AG09309 (cell line): ENCODE data around the gene NECAP2.
"Not testable (repeated sequence)": the region's sequence is repeated elsewhere in the genome, so short reads cannot be mapped to it uniquely, and the experiment has no call there.

Experiments used
- DNase-seq: peaks from one replicate; pipeline ENCODE4 v3.0.0-alpha.2; 2010; ENCODE audit warnings: low read depth
- H3K4me3 ChIP-seq: 2 replicates; pipeline ENCODE4 v1.5.1; 2011; ENCODE audit warnings: mild to moderate bottlenecking, low read depth, low read length, moderate library complexity; ENCODE audit not compliant: control insufficient read depth
- TF ChIP-seq, protein P1 (sequence below): IDR thresholded peaks from 2 replicates; pipeline ENCODE4 v1.5.1; 2011; ENCODE audit warnings: mild to moderate bottlenecking, low read depth, low read length, inconsistent platforms; ENCODE audit not compliant: insufficient read depth, control insufficient read depth; ENCODE audit errors: missing control alignments

NECAP2 gene

DNA sequence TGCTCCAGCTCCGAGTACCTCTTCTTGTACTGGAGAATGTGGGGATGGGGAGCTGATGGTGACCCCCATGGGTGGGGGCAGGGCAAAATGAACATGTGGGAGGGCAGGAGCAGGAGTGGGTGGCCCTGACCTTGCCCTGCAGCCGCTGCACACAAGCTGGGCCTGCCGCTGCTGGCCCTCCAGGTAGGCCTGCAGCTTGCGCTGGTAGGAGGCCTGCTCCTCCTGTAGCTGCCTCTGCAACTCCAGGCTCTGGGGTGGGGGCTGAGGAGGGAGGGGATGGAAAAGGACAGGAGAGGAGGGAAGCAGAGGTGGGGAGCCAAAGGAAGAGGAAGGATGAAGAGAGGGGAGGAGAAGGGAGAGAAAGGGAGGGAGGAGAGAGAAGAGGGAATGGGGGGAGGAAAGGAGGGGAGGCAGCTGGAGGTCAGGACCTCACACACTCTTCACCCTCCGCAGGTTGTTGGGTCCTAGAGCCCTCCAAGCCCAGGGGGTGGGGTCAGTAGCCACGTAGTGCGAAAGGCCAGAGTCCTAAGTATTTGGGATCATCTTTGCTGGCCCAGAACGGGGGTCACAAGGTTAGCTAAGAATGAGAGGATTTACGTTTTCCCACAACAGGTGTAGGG, 50.6 kb downstream of the NECAP2 start:
- no peak for DNase-seq
- H3K4me3 ChIP-seq, result no peak overlapping the region
- TF ChIP-seq, protein P1, sequence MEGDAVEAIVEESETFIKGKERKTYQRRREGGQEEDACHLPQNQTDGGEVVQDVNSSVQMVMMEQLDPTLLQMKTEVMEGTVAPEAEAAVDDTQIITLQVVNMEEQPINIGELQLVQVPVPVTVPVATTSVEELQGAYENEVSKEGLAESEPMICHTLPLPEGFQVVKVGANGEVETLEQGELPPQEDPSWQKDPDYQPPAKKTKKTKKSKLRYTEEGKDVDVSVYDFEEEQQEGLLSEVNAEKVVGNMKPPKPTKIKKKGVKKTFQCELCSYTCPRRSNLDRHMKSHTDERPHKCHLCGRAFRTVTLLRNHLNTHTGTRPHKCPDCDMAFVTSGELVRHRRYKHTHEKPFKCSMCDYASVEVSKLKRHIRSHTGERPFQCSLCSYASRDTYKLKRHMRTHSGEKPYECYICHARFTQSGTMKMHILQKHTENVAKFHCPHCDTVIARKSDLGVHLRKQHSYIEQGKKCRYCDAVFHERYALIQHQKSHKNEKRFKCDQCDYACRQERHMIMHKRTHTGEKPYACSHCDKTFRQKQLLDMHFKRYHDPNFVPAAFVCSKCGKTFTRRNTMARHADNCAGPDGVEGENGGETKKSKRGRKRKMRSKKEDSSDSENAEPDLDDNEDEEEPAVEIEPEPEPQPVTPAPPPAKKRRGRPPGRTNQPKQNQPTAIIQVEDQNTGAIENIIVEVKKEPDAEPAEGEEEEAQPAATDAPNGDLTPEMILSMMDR, result no peak

DNA sequence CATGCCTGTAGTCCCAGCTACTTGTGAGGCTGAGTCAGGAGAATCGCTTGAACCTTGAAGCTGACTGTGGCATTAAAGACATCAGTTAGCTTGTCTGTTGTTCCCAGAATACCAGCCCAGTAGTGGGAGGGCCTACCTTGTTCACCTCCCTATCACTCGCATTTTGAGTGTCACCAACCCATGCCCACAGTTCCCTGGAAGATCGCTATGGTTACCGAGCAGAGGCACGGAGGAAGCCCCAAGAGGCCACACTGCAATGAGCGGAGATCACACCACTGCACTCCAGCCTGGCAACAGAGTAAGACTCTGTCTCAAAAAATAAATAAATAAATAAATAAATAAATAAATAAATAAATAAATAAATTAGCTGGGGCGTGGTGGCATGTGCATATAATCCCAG, 52.4 kb downstream of the NECAP2 start:
- not testable (repeated sequence) for H3K4me3 ChIP-seq, DNase-seq

DNA sequence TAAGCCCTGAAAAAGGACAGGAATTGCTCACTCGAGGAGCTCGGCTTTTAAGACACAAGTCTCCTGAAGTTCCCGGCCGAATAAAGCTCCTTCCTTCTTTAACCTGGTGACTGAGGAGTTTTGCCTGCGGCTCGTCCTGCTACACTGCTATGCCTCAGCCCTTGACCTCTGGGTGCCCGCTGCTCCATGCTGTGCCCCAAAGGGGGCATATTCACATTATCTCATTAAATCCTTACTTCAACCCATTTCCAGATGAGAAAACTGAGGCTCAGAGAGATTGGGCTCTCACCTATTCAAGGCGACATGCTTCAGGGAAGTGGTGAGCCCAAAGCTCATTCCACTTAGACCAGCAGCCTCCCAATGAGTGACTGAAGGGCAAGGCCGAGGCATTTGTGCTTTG, 53.2 kb downstream of the NECAP2 start:
- not testable (repeated sequence) for DNase-seq, H3K4me3 ChIP-seq

DNA sequence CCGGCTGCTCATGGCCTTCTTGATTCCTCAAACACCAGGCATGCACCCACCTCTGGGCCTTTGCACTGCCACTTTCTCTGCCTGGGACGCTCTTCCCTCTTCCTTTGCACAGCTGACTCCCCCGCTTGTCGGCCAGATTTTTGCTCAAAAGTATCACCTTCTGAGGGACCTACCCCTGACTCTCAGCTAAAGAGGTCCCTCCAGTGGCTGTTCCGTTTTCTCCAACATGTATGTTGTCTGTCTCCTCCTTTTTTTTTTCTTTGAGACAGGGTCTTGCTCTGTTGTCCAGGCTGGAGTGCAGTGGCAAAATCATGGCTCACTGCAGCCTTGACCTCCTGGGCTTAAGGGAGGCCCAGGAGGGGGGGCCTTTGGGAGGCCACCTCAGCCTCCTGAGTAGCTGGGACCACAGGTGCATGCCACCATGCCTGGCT, 57.0 kb downstream of the NECAP2 start:
- not testable (repeated sequence) for H3K4me3 ChIP-seq, DNase-seq

DNA sequence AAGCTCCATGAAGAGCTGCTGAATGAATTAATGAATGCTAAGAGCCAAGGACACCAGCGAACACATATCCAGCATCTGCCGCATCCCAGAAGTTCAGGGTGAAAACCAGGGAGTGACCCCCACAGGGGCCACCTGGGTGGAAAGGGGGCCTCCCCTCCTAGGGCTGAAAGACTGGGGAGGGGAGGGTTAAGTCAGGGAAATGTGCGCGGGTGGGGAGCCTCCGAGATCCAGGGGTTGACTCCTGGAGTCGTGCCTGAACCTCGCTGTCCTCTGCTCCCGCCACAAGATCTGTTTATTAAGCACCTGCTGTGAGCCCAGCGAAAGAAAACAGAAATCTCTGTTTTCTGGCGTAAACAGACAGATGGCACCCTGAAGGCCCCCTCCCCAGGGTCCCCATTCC, 57.5 kb downstream of the NECAP2 start:
- peak overlapping the region; percentile 77 for H3K4me3 ChIP-seq
- not testable (repeated sequence) for DNase-seq

DNA sequence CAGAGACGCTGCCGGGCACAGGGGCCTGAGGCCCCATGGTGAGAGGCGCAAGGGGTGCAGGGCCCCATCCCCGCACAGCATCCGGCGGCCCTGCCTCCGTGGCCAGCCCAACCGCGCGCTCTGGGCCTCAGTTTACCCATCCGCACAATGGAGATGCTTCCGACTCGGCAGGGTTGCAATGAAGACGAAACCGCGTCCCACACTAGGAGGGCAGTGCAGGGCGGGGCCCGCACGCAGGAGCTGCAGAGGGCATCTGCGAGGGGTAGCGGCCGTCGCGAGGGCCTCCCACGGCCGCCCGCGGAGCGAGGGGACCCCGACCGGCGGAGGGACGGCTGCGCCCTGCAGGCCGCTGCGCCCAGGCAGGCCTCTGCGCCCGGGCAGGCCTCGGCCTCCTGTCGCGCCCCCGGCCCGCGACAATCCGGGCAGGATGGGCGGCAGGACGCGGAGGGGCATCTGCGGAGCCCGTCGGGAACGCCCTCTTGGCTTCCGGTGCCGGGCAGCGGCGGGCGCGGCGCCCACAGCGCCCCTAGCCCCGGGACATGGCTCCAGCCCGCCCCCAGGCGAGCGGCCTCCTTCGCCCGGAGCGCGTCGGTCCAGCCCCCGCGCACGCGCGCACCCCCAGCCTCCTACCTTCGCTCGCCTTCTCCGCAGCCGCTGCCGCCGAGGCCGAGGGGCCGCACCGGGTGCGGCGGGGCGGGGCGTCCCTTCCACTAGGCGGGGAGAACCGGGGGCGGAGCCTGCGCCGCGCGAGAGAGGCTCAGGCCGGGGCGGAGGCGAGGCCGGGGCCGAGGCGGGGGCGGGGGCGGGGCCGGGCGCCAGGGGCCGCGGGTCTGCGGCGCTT, 58.3 kb downstream of the NECAP2 start:
- DNase-seq, result peak; percentile 20
- H3K4me3 ChIP-seq, result peak overlapping the region; percentile 77
- TF ChIP-seq, protein P1, result no peak

DNA sequence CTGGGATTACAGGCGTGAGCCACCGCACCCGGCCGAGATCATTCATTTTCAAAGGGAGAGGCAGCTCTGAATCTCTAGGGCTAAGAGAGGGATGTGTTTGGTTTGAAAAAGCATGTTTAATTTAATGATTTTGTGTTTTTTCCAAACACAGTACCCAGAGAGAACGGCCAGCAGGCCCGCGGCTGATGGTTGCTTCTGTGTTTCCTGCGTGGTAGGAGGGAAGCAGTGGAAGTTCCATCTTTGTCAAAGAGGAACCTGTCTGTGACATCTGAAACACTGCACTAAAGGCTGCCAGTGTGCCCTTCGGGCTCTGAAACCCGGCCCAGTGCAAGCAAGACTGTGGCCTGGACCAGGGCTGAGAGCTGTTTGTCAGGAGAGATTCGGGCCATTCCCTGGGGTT, 59.9 kb downstream of the NECAP2 start:
- not testable (repeated sequence) for DNase-seq, H3K4me3 ChIP-seq

DNA sequence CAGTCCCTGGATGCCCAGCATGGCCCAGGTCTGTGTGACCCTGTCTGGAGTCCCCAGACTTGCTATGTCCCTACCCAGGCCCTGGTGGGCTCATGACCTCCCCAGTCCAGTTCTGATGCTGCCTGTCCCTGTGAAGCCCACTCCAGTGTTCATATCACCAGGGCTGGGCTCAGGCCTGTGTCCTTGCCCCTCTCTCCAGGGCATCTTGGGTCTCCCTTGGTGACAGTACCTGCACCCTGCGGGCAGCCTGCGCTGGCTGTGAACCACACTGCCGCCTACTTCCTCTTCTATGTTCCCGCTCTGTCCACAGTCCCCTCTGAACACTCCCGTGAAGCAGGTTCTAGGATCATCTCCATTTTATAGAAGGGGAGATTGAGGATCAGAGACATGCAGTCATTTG, 60.5 kb downstream of the NECAP2 start:
- not testable (repeated sequence) for DNase-seq, H3K4me3 ChIP-seq

DNA sequence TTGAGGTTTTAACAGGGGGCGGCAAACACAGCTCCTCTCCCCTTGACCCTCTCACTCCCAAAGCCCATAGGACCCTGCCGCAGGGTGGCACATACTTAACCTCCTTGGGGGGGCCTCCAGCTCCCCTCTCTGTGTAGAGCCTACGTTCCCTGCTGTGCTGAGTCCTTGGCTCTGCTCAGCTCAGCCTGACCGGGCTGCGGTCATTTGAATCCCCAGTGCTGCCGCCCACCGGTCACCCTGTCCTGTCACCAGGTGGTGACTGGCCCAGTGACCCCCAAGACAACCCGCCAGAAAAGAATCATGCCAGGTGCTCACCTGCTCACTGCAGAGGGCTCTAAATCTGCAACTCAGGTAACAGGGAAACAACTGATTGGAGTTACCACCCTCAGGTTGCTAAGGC, 60.9 kb downstream of the NECAP2 start:
- H3K4me3 ChIP-seq, DNase-seq: not testable (repeated sequence)

DNA sequence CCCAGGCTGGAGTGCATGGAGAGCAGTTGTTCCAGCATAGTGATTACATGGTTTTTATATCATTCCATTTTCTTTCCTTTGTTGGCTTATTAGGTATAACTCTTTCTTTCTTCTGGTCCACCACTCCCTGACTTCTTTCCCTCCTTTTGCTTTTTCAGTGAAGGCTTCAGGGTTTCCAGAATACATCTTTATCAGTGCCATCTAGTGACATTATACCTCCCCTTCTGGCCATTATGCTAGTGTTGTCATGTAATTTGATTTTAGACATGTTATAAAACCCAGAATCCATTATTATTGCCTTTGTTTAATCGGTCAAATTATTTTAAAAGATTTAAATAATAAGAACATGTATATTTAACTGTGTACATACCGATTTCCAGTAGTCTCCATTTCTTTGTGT, 63.0 kb downstream of the NECAP2 start:
- no peak overlapping the region for H3K4me3 ChIP-seq
- TF ChIP-seq, protein P1, result no peak
- DNase-seq, result no peak

DNA sequence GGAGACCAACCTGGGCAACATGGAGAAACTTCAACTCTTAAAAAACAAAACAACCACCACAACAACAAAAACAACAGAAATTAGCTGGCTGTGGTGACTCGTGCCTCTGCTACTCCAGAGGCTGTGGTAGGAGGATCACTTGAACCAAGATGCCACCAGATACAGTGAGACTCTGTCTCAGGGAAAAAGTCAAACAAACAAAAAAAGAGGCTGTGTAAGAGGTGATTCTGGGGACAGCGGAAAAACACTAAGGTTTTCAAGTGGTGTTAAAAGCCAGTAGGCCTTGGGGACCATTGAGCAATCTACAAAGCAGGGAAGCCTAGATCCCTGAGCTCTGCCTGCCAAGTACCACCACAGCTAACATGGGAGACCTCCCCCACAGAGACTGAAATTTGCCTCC, 65.3 kb downstream of the NECAP2 start:
- not testable (repeated sequence) for H3K4me3 ChIP-seq, DNase-seq

DNA sequence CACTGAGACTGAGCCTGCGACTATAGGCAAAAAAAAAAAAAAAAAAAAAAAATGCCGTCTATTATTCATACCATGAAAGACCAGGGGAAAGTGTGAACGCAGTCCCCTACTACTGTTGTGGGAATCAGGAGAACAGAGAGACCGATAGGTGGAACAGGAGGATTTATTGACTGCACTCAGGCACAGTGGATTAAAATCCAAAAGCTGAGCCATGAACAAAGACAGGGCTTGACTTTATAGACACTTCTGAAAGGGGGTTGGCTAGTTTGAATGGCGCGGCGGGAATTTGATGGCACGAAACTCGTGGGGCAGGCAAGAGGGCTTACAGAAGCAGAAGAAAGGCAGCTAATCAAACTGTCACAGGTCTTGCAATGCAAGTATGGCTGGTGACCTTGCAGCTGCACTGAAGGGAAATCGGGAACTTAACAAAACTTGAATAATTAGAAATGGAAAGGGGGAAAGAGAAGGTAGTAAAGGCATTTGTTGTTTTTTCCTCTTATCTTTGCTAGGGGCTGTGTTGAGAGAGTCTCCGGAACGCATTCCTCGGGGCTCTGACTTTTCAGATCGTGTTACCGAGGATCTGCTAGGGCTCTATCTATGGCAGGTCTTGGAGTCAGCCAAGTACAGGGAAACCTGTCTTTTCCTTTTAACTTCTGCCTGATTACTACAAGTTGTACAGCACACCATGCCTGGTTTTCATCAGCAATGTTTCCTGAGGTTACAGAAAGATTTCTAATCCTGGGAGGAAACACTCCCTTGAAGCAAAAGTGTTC, 66.0 kb downstream of the NECAP2 start:
- not testable (repeated sequence) for H3K4me3 ChIP-seq, DNase-seq

DNA sequence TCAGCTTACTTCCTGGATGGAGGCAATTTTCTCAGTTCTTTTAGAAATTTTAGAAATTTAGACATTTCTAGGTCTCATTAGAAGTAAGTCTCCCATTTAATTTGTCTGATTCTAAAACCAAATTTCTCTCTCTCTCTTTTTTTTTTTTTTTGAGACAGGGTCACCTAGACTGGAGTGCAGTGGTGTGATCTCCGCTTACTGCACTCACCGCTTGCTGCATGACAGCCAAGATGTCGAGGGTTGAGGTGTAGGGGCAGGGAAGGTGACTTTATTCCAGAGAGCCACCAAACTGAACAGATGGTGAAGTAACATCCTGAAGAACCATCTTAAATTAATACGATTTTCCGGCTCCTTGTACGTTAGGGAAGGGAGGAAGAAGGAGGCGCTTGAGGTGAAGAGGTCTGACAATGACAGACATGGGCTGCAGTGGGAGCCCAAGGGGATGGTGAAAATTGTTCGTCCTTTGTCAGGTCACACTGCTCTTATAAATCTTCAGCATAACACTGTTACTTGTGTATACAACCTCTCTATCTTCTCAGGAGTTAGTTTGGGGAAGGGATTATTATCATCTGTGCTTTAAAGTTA, 68.4 kb downstream of the NECAP2 start:
- DNase-seq, H3K4me3 ChIP-seq: not testable (repeated sequence)
